ENCODE measurements around the gene EIF4H.
"Not testable (repeated sequence)": the region's sequence is repeated elsewhere in the genome, so short reads cannot be mapped to it uniquely, and the experiment has no call there.

The EIF4H gene

GRCh38 chr7:74224907-74225306 is 50.8 kb downstream of the EIF4H start:
- DNase-seq (ENCODE audit: low read depth) = not testable (repeated sequence)

- DNase-seq (ENCODE audit: low read depth) = no peak
Observed at GRCh38 chr7:74225400-74225799, 51.2 kb downstream of the EIF4H start.

- no peak for DNase-seq (ENCODE audit: low read depth)
Observed at GRCh38 chr7:74226633-74227032, 52.5 kb downstream of the EIF4H start.

GRCh38 chr7:74228951-74229900 is 55.1 kb downstream of the EIF4H start:
- no peak for DNase-seq (ENCODE audit: low read depth)

GRCh38 chr7:74230446-74231231 is 56.5 kb downstream of the EIF4H start:
- no peak for DNase-seq (ENCODE audit: low read depth)

GRCh38 chr7:74231232-74231590 is 57.1 kb downstream of the EIF4H start:
- no peak for DNase-seq (ENCODE audit: low read depth)

- no peak for DNase-seq (ENCODE audit: low read depth)
Observed at GRCh38 chr7:74233655-74234285, 59.6 kb downstream of the EIF4H start.

- no peak for DNase-seq (ENCODE audit: low read depth)
Observed at GRCh38 chr7:74235518-74236268, 61.5 kb downstream of the EIF4H start.

GRCh38 chr7:74236284-74236683 is 62.1 kb downstream of the EIF4H start:
- no peak for DNase-seq (ENCODE audit: low read depth)

GRCh38 chr7:74240482-74240881 is 66.3 kb downstream of the EIF4H start:
- DNase-seq (ENCODE audit: low read depth) = no peak

- DNase-seq (ENCODE audit: low read depth) = no peak
Observed at GRCh38 chr7:74242122-74242443, 67.9 kb downstream of the EIF4H start.

GRCh38 chr7:74246497-74246896 is 72.3 kb downstream of the EIF4H start:
- no peak for DNase-seq (ENCODE audit: low read depth)

Measured in HS-5 (cell line).